ENCODE data around the gene TXNDC2.

DNA sequence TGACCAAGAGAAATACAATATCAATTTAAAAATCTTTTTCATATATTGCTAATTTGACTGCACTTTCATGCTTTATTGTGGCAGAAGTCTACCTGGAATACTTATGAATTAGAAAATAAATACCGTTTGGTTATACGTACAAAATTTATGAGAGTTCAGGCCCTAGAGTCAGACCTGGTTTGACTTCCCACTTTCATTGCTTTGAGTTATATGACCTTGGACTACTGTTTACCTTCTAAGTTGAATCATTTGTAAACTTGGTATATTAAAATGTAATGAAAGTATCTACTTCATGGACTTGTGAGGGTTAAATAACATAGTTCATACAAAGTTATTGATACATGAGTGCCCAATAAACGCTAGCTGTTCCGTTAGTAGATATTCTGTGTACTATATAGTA is 40.0 kb downstream of the TXNDC2 start:
- TF ChIP-seq, protein P1, sequence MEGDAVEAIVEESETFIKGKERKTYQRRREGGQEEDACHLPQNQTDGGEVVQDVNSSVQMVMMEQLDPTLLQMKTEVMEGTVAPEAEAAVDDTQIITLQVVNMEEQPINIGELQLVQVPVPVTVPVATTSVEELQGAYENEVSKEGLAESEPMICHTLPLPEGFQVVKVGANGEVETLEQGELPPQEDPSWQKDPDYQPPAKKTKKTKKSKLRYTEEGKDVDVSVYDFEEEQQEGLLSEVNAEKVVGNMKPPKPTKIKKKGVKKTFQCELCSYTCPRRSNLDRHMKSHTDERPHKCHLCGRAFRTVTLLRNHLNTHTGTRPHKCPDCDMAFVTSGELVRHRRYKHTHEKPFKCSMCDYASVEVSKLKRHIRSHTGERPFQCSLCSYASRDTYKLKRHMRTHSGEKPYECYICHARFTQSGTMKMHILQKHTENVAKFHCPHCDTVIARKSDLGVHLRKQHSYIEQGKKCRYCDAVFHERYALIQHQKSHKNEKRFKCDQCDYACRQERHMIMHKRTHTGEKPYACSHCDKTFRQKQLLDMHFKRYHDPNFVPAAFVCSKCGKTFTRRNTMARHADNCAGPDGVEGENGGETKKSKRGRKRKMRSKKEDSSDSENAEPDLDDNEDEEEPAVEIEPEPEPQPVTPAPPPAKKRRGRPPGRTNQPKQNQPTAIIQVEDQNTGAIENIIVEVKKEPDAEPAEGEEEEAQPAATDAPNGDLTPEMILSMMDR (IDR thresholded peaks at IDR 0.05), result no peak
- no peak for TF ChIP-seq ZFX (IDR thresholded peaks at IDR 0.05; ENCODE audit: borderline replicate concordance)
